Stimulated activated CD4-positive, alpha-beta T cell treated with anti-CD3 and anti-CD28 coated beads, Interleukin-15, amount 100 ng/mL, for 1 hour (primary cell): Measurements from ENCODE around the gene CHKB.
"Not testable (repeated sequence)": the region's sequence is repeated elsewhere in the genome, so short reads cannot be mapped to it uniquely, and the experiment has no call there.

Source experiments
- DNase-seq, 2 donors: peaks; one replicate each; pipeline ENCODE4 v3.0.0-alpha.2; 2020; ENCODE audit warnings: low read depth in 1 of 2, low spot score in 1 of 2

The CHKB gene

GRCh38 chr22:50612528-50613221 lies 30.0 kb upstream of the CHKB start:
- no peak for DNase-seq

- DNase-seq = no peak
Observed at GRCh38 chr22:50612168-50612527, 29.5 kb upstream of the CHKB start.

- DNase-seq = no peak
Observed at GRCh38 chr22:50611341-50612060, 28.9 kb upstream of the CHKB start.

GRCh38 chr22:50610581-50610980 lies 27.9 kb upstream of the CHKB start:
- DNase-seq = no peak

GRCh38 chr22:50610041-50610451 lies 27.4 kb upstream of the CHKB start:
- no peak for DNase-seq

GRCh38 chr22:50609599-50609998 lies 26.9 kb upstream of the CHKB start:
- no peak for DNase-seq

GRCh38 chr22:50608996-50609395 lies 26.3 kb upstream of the CHKB start:
- DNase-seq = no peak

GRCh38 chr22:50608058-50608840 lies 25.6 kb upstream of the CHKB start:
- not testable (repeated sequence) for DNase-seq

GRCh38 chr22:50607659-50608020 lies 25.0 kb upstream of the CHKB start:
- DNase-seq = no peak

GRCh38 chr22:50606946-50607658 lies 24.5 kb upstream of the CHKB start:
- DNase-seq = no peak

- no peak for DNase-seq
Observed at GRCh38 chr22:50606165-50606945, 23.7 kb upstream of the CHKB start.

GRCh38 chr22:50605613-50606074 lies 23.0 kb upstream of the CHKB start:
- no peak for DNase-seq

- DNase-seq = no peak
Observed at GRCh38 chr22:50605002-50605612, 22.5 kb upstream of the CHKB start.

GRCh38 chr22:50604256-50605001 lies 21.8 kb upstream of the CHKB start:
- DNase-seq = no peak

GRCh38 chr22:50603511-50604255 lies 21.0 kb upstream of the CHKB start:
- no peak for DNase-seq

- DNase-seq = no peak
Observed at GRCh38 chr22:50602338-50602700, 19.7 kb upstream of the CHKB start.

GRCh38 chr22:50601669-50602337 lies 19.2 kb upstream of the CHKB start:
- DNase-seq = no peak

GRCh38 chr22:50600967-50601668 lies 18.5 kb upstream of the CHKB start:
- DNase-seq = no peak
